Type B pancreatic cell (in vitro differentiated cells): ENCODE results near the gene FMOD. TPM values are rescaled to one million over a fixed set of nuclear protein-coding genes. Genes with fewer than 3 reads are reported as not detected.

Source experiments
- DNase-seq: peaks from one replicate; pipeline ENCODE4 v3.0.0; 2021; ENCODE audit warnings: mixed read lengths; ENCODE audit not compliant: unreplicated experiment; ENCODE audit errors: extremely low spot score
- H3K27ac Mint-ChIP-seq: 2 replicates; pipeline ENCODE4 v1.8.0; 2021; ENCODE audit warnings: mild to moderate bottlenecking, mixed read lengths
- H3K27me3 Mint-ChIP-seq: 2 replicates; pipeline ENCODE4 v1.8.0; 2021; ENCODE audit warnings: mixed read lengths
- H3K36me3 Mint-ChIP-seq: 2 replicates; pipeline ENCODE4 v1.8.0; 2021; ENCODE audit warnings: mixed read lengths
- H3K4me1 Mint-ChIP-seq: one replicate; pipeline ENCODE4 v1.8.0; 2021; ENCODE audit warnings: mixed read lengths; ENCODE audit not compliant: unreplicated experiment
- H3K4me3 Mint-ChIP-seq: 2 replicates; pipeline ENCODE4 v1.8.0; 2021; ENCODE audit warnings: mild to moderate bottlenecking, mixed read lengths
- H3K9me3 Mint-ChIP-seq: 2 replicates; pipeline ENCODE4 v1.8.0; 2021; ENCODE audit warnings: mixed read lengths
- CTCF ChIP-seq: fragments of 200-600 bp; sonication (generic); conservative IDR thresholded peaks from 2 replicates; pipeline ENCODE4 v1.5.0; 2021; ENCODE audit warnings: antibody characterized with exemption, mild to moderate bottlenecking
- total RNA-seq: library from RNA; stranded (reverse); gene quantifications from 2 replicates; pipeline ENCODE4 v1.2.1, GENCODE V29; 2021; ENCODE audit warnings: low replicate concordance

FMOD gene
- total RNA-seq, 1 donor from 2014 or later, result 8.3 TPM

- no peak for TF ChIP-seq CTCF
- Mint-ChIP-seq H3K4me3 (no peak overlapping the region), H3K27me3 (peaks cover 22% of the 10 kb centered on the region), H3K36me3 (no peaks in the 10 kb centered on the region), H3K4me1 (peaks cover 3% of the 10 kb centered on the region), H3K27ac (no peak overlapping the region), H3K9me3 (no peaks in the 10 kb centered on the region)
- DNase-seq, result no peak
Measured at GRCh38 chr1:203373991-203374390, 23.1 kb upstream of the FMOD start.

GRCh38 chr1:203373002-203373401 is 22.1 kb upstream of the FMOD start:
- H3K9me3 Mint-ChIP-seq, result no peaks in the 10 kb centered on the region
- H3K4me3 Mint-ChIP-seq, result no peak overlapping the region
- H3K27me3 Mint-ChIP-seq, result peaks cover 19% of the 10 kb centered on the region
- DNase-seq, result no peak
- H3K27ac Mint-ChIP-seq, result no peak overlapping the region
- TF ChIP-seq CTCF, result no peak
- peaks cover 4% of the 10 kb centered on the region for H3K4me1 Mint-ChIP-seq
- no peaks in the 10 kb centered on the region for H3K36me3 Mint-ChIP-seq

GRCh38 chr1:203371288-203371687 is 20.4 kb upstream of the FMOD start:
- Mint-ChIP-seq H3K27me3 (peaks cover 19% of the 10 kb centered on the region), H3K27ac (no peak overlapping the region), H3K4me3 (no peak overlapping the region), H3K4me1 (peaks cover 5% of the 10 kb centered on the region), H3K36me3 (no peaks in the 10 kb centered on the region), H3K9me3 (no peaks in the 10 kb centered on the region)
- no peak for TF ChIP-seq CTCF
- no peak for DNase-seq

GRCh38 chr1:203369666-203370065 is 18.7 kb upstream of the FMOD start:
- no peaks in the 10 kb centered on the region for H3K36me3 Mint-ChIP-seq
- no peak for TF ChIP-seq CTCF
- H3K4me3 Mint-ChIP-seq, result no peak overlapping the region
- peaks cover 12% of the 10 kb centered on the region for H3K4me1 Mint-ChIP-seq
- peaks cover 24% of the 10 kb centered on the region for H3K27me3 Mint-ChIP-seq
- no peak for DNase-seq
- H3K9me3 Mint-ChIP-seq, result no peaks in the 10 kb centered on the region
- no peak overlapping the region for H3K27ac Mint-ChIP-seq

GRCh38 chr1:203368624-203369451 is 17.9 kb upstream of the FMOD start:
- no peaks in the 10 kb centered on the region for H3K9me3 Mint-ChIP-seq
- TF ChIP-seq CTCF, result no peak
- H3K4me1 Mint-ChIP-seq, result peaks cover 21% of the 10 kb centered on the region
- DNase-seq, result no peak
- H3K27me3 Mint-ChIP-seq, result peaks cover 28% of the 10 kb centered on the region
- H3K4me3 Mint-ChIP-seq, result no peak overlapping the region
- no peak overlapping the region for H3K27ac Mint-ChIP-seq
- H3K36me3 Mint-ChIP-seq, result no peaks in the 10 kb centered on the region
